Measurements from ENCODE around the gene ADAMTS8. TPM values are rescaled to one million over a fixed set of nuclear protein-coding genes. Genes with fewer than 3 reads are reported as not detected.

Gene ADAMTS8
- total RNA-seq, 2 donors from 2014 or later: 0.82 to 1.7 TPM

DNA sequence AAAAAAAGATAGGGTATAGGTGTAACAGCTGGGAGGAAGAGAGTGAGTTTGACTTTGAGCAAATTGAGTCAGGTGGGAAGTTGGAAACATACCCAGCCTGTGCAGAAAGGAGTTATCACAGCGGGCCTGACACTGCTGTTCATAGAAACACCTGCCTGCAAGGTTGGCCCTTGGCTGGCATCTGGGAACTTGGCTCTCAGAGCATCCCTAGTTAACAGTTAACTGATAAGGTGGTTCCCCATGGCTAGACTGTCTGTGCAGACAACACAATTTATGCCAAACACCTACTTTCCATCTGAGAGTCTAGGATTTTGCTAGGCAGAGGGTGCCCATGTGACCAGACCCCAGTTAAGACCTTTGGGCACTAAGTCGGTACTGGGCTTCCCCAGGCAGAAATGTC is 31.4 kb downstream of the ADAMTS8 start:
- no peak for TF ChIP-seq POLR2AphosphoS5 (IDR thresholded peaks at IDR 0.05)
- TF ChIP-seq, protein P1, sequence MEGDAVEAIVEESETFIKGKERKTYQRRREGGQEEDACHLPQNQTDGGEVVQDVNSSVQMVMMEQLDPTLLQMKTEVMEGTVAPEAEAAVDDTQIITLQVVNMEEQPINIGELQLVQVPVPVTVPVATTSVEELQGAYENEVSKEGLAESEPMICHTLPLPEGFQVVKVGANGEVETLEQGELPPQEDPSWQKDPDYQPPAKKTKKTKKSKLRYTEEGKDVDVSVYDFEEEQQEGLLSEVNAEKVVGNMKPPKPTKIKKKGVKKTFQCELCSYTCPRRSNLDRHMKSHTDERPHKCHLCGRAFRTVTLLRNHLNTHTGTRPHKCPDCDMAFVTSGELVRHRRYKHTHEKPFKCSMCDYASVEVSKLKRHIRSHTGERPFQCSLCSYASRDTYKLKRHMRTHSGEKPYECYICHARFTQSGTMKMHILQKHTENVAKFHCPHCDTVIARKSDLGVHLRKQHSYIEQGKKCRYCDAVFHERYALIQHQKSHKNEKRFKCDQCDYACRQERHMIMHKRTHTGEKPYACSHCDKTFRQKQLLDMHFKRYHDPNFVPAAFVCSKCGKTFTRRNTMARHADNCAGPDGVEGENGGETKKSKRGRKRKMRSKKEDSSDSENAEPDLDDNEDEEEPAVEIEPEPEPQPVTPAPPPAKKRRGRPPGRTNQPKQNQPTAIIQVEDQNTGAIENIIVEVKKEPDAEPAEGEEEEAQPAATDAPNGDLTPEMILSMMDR (IDR thresholded peaks at IDR 0.05): no peak
- TF ChIP-seq POLR2A (IDR thresholded peaks at IDR 0.05): no peak
- intact Hi-C loops (cut with DNase I): no loop called here
- Histone ChIP-seq H3K9me3 (no peaks in the 10 kb centered on the region), H3K4me1 (replicated peaks) (no peaks in the 10 kb centered on the region), H3K27ac (no peak overlapping the region), H3K4me3 (no peak overlapping the region), H3K27me3 (replicated peaks; ENCODE audit: insufficient read depth) (no peaks in the 10 kb centered on the region), H3K36me3 (no peaks in the 10 kb centered on the region)
- 90% methylated on average over 2 of the region's 2 CpGs for WGBS
- no peak for DNase-seq (ENCODE audit: low spot score)

GRCh38 chr11:130394615-130395014 is 33.8 kb downstream of the ADAMTS8 start:
- no peaks in the 10 kb centered on the region for H3K4me1 ChIP-seq (replicated peaks)
- no peaks in the 10 kb centered on the region for H3K9me3 ChIP-seq
- H3K27me3 ChIP-seq (replicated peaks; ENCODE audit: insufficient read depth): no peaks in the 10 kb centered on the region
- H3K36me3 ChIP-seq: no peaks in the 10 kb centered on the region
- TF ChIP-seq POLR2AphosphoS5 (IDR thresholded peaks at IDR 0.05) (no peak), POLR2A (IDR thresholded peaks at IDR 0.05) (no peak)
- TF ChIP-seq, protein P1 (IDR thresholded peaks at IDR 0.05): no peak
- 85% methylated on average over 6 of the region's 6 CpGs for WGBS
- intact Hi-C loops (cut with DNase I): no loop called here
- DNase-seq (ENCODE audit: low spot score): no peak
- no peak overlapping the region for H3K4me3 ChIP-seq
- no peak overlapping the region for H3K27ac ChIP-seq

DNA sequence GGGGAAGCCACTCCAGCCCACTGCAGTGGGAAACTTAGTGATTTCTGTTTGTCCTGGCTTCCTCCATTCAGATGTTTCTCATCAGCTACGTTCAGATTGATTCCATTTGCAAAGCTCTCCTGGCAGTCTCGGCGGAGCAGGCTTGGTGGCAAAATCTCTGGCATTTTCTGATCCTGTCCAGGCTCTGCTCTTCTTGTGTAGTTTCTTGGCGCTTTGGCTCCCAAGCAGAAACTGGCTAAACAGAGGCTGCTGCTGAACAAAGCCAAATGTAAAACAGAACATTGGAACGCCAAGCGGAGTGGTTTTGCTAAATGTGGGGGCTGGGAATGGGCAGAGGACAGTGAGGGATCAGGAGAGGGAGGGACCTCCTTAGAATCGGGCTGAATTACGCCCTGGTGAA is 36.7 kb downstream of the ADAMTS8 start:
- WGBS: 47% methylated on average over 8 of the region's 8 CpGs
- intact Hi-C loops (cut with DNase I): loop anchor here (2.0 kb wide), 1 partner anchor 35 kb away; no protein-coding TSS in a partner anchor

GRCh38 chr11:130390071-130390758 is 38.2 kb downstream of the ADAMTS8 start:
- Histone ChIP-seq H3K27ac (no peak overlapping the region), H3K36me3 (no peaks in the 10 kb centered on the region), H3K9me3 (no peaks in the 10 kb centered on the region), H3K4me3 (no peak overlapping the region), H3K27me3 (replicated peaks; ENCODE audit: insufficient read depth) (no peaks in the 10 kb centered on the region), H3K4me1 (replicated peaks) (no peaks in the 10 kb centered on the region)
- no peak for TF ChIP-seq POLR2AphosphoS5 (IDR thresholded peaks at IDR 0.05)
- TF ChIP-seq, protein P1 (IDR thresholded peaks at IDR 0.05): peak in 2 of 4 experiments; percentile 18 to 20
- intact Hi-C loops (cut with DNase I): loop anchor here (2.0 kb wide), 1 partner anchor 37 kb away; no protein-coding TSS in a partner anchor
- DNase-seq (ENCODE audit: low spot score): no peak
- 24% methylated on average over 12 of the region's 12 CpGs for WGBS

More for the DNA sequence above, 36.7 kb downstream of the ADAMTS8 start:
- DNase-seq (ENCODE audit: low spot score): no peak
- Histone ChIP-seq H3K4me3 (no peak overlapping the region), H3K9me3 (no peaks in the 10 kb centered on the region), H3K4me1 (replicated peaks) (no peaks in the 10 kb centered on the region), H3K27ac (no peak overlapping the region), H3K27me3 (replicated peaks; ENCODE audit: insufficient read depth) (no peaks in the 10 kb centered on the region), H3K36me3 (no peaks in the 10 kb centered on the region)
- TF ChIP-seq POLR2AphosphoS5 (IDR thresholded peaks at IDR 0.05) (no peak), POLR2A (IDR thresholded peaks at IDR 0.05) (no peak)

DNA sequence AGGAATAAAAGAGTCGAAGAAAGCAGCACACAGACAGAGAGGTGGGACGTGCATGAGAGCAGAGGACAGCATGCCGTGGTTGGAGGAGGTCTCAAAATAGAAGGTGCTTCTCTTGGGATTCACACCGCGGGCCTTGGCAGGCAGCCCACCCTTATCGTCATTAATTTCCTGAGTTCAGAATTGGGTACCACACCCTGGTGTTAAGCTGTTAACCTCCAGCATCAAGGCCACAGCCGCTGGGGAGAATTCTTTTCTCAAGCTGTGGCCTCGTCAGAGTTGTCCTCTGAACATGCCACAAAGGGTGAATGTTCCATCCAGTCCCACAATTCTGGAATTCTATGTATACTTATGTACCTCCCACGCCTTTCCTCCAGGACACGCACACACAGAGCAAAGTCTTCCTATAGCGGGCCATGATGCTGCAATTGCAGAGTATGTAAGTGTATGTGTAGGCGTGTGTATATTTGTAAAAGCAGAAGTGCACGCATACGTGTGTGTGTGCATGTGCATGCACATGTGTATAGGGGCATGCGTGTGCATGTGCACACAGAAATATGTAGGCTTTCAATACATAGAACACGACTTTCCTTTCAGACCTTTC is 39.0 kb downstream of the ADAMTS8 start:
- DNase-seq (ENCODE audit: low spot score): no peak
- no peak overlapping the region for H3K4me3 ChIP-seq
- H3K27ac ChIP-seq: no peak overlapping the region
- WGBS: 69% methylated on average over 16 of the region's 16 CpGs
- intact Hi-C loops (cut with DNase I): loop anchor here (5.0 kb wide), 1 partner anchor 172 kb away; no protein-coding TSS in a partner anchor
- H3K9me3 ChIP-seq: no peaks in the 10 kb centered on the region
- H3K4me1 ChIP-seq (replicated peaks): no peaks in the 10 kb centered on the region
- H3K27me3 ChIP-seq (replicated peaks; ENCODE audit: insufficient read depth): no peaks in the 10 kb centered on the region
- no peak for TF ChIP-seq POLR2A (IDR thresholded peaks at IDR 0.05)
- TF ChIP-seq POLR2AphosphoS5 (IDR thresholded peaks at IDR 0.05): no peak
- TF ChIP-seq, protein P1 (IDR thresholded peaks at IDR 0.05): no peak
- no peaks in the 10 kb centered on the region for H3K36me3 ChIP-seq
